ENCODE data around the gene OR2T29.
"Not testable (repeated sequence)": the region's sequence is repeated elsewhere in the genome, so short reads cannot be mapped to it uniquely, and the experiment has no call there.

OR2T29 gene

GRCh38 chr1:248562672-248563071 lies at the start of gene OR2T29:
OR2T29 (minus strand) TSS chr1:248562772; CDS start chr1:248559491, 3,281 bp downstream.
- DNase-seq (ENCODE audit: low read depth, low spot score): not testable (repeated sequence)

GRCh38 chr1:248611883-248612414 lies 49.4 kb upstream of the OR2T29 start:
- DNase-seq (ENCODE audit: low read depth, low spot score): no peak

GRCh38 chr1:248610301-248610700 lies 47.7 kb upstream of the OR2T29 start:
- DNase-seq (ENCODE audit: low read depth, low spot score): no peak

GRCh38 chr1:248599396-248599795 lies 36.8 kb upstream of the OR2T29 start:
- DNase-seq (ENCODE audit: low read depth, low spot score): no peak

GRCh38 chr1:248597589-248597988 lies 35.0 kb upstream of the OR2T29 start, which contains the start of gene OR2T10:
OR2T10 (minus strand) TSS chr1:248597700; CDS start chr1:248593768, 3,932 bp downstream.
- no peak for DNase-seq (ENCODE audit: low read depth, low spot score)

- DNase-seq (ENCODE audit: low read depth, low spot score): no peak
Observed at GRCh38 chr1:248596615-248597014, 34.0 kb upstream of the OR2T29 start.

- no peak for DNase-seq (ENCODE audit: low read depth, low spot score)
Observed at GRCh38 chr1:248593226-248593625, 30.7 kb upstream of the OR2T29 start.

- no peak for DNase-seq (ENCODE audit: low read depth, low spot score)
Observed at GRCh38 chr1:248592655-248593054, 30.1 kb upstream of the OR2T29 start.

GRCh38 chr1:248590055-248590454 lies 27.5 kb upstream of the OR2T29 start:
- DNase-seq (ENCODE audit: low read depth, low spot score): no peak

- DNase-seq (ENCODE audit: low read depth, low spot score): no peak
Observed at GRCh38 chr1:248589334-248589733, 26.8 kb upstream of the OR2T29 start.

GRCh38 chr1:248585266-248585665 lies 22.7 kb upstream of the OR2T29 start:
- no peak for DNase-seq (ENCODE audit: low read depth, low spot score)

GRCh38 chr1:248576260-248576980 lies 13.8 kb upstream of the OR2T29 start:
- no peak for DNase-seq (ENCODE audit: low read depth, low spot score)

- not testable (repeated sequence) for DNase-seq (ENCODE audit: low read depth, low spot score)
Observed at GRCh38 chr1:248574657-248575056, 12.1 kb upstream of the OR2T29 start, which contains the start of gene OR2T34. OR2T34 (minus strand) TSS chr1:248574757; CDS start chr1:248574757, 0 bp downstream.

GRCh38 chr1:248573856-248574255 lies 11.3 kb upstream of the OR2T29 start:
- not testable (repeated sequence) for DNase-seq (ENCODE audit: low read depth, low spot score)

GRCh38 chr1:248572049-248572448 lies 9.5 kb upstream of the OR2T29 start:
- DNase-seq (ENCODE audit: low read depth, low spot score): not testable (repeated sequence)

- DNase-seq (ENCODE audit: low read depth, low spot score): not testable (repeated sequence)
Observed at GRCh38 chr1:248570811-248571210, 8.2 kb upstream of the OR2T29 start.

GRCh38 chr1:248569049-248569448 lies 6.5 kb upstream of the OR2T29 start:
- not testable (repeated sequence) for DNase-seq (ENCODE audit: low read depth, low spot score)

- DNase-seq (ENCODE audit: low read depth, low spot score): not testable (repeated sequence)
Observed at GRCh38 chr1:248565530-248566373, 3.2 kb upstream of the OR2T29 start.

- not testable (repeated sequence) for DNase-seq (ENCODE audit: low read depth, low spot score)
Observed at GRCh38 chr1:248551027-248551426, 11.5 kb downstream of the OR2T29 start.

- DNase-seq (ENCODE audit: low read depth, low spot score): not testable (repeated sequence)
Observed at GRCh38 chr1:248547383-248547782, 15.2 kb downstream of the OR2T29 start.

- not testable (repeated sequence) for DNase-seq (ENCODE audit: low read depth, low spot score)
Observed at GRCh38 chr1:248537449-248537848, 25.1 kb downstream of the OR2T29 start.

- DNase-seq (ENCODE audit: low read depth, low spot score): no peak
Observed at GRCh38 chr1:248521856-248522255, 40.7 kb downstream of the OR2T29 start.
